ENCODE measurements around the gene AKAP6. TPM values are rescaled to one million over a fixed set of nuclear protein-coding genes. Genes with fewer than 3 reads are reported as not detected.

Gene AKAP6
- total and polyA plus RNA-seq, 2 experiments from 2014 or later: 0.38 to 0.42 TPM

GRCh38 chr14:32491416-32492016, 162.4 kb downstream of the AKAP6 start (continued):
- no peak for TF ChIP-seq ZNF462 (CRISPR knock-in tag; IDR thresholded peaks at IDR 0.05)

GRCh38 chr14:32492457-32492856, 163.4 kb downstream of the AKAP6 start:
- ATAC-seq: no peak
- Histone ChIP-seq H3K27ac (ENCODE audit: low read depth) (no peak overlapping the region), H3K79me2 (replicated peaks; ENCODE audit: insufficient read depth) (no peaks in the 10 kb centered on the region), H4K20me1 (replicated peaks; ENCODE audit: insufficient read depth) (no peaks in the 10 kb centered on the region), H2AFZ (no peak overlapping the region), H3K36me3 (ENCODE audit: insufficient read depth) (no peaks in the 10 kb centered on the region), H3K4me2 (no peak overlapping the region), H3F3A (replicated peaks; ENCODE audit: low read depth) (no peaks in the 10 kb centered on the region), H3K27me3 (ENCODE audit: insufficient read depth) (no peaks in the 10 kb centered on the region), H3K4me1 (ENCODE audit: insufficient read depth) (no peaks in the 10 kb centered on the region), H3K4me3 (no peak overlapping the region), H3K9me2 (ENCODE audit: insufficient read depth) (no peaks in the 10 kb centered on the region)
- Mint-ChIP-seq H3K27me3 (ENCODE audit: insufficient read depth, low read depth, poor library complexity) (peaks cover 5% of the 10 kb centered on the region), H3K4me1 (no peaks in the 10 kb centered on the region), H3K36me3 (ENCODE audit: low read depth) (no peaks in the 10 kb centered on the region), H3K9me3 (0 out of 3 replicates have a peak, but pooled peaks cover 2% of the 10 kb centered on the region), H3K27ac (no peak overlapping the region), H3K4me3 (no peak overlapping the region)
- DNase-seq (ENCODE audit: low spot score): no peak
- TF ChIP-seq CTCF (conservative IDR thresholded peaks at IDR 0.05; ENCODE audit: low read depth in 2 of 2): no peak
- no peak for TF ChIP-seq ETS1 (IDR thresholded peaks at IDR 0.05)
- TF ChIP-seq ZNF114 (CRISPR knock-in tag; IDR thresholded peaks at IDR 0.05): no peak
- TF ChIP-seq NANOG (IDR thresholded peaks at IDR 0.05; ENCODE audit: borderline replicate concordance): no peak
- TF ChIP-seq ZNF331 (CRISPR knock-in tag; IDR thresholded peaks at IDR 0.05; ENCODE audit: low read depth): no peak
- no peak for TF ChIP-seq EZH2phosphoT487 (IDR thresholded peaks at IDR 0.05; ENCODE audit: unreplicated experiment)
- no peak for TF ChIP-seq POLR2AphosphoS5 (IDR thresholded peaks at IDR 0.05; ENCODE audit: low read depth)
- no peak for TF ChIP-seq CREB1 (CRISPR knock-in tag; IDR thresholded peaks at IDR 0.05; ENCODE audit: low read depth)
- TF ChIP-seq JUNB (IDR thresholded peaks at IDR 0.05; ENCODE audit: unreplicated experiment): no peak
- no peak for TF ChIP-seq STAT1 (IDR thresholded peaks at IDR 0.05; ENCODE audit: unreplicated experiment)
- TF ChIP-seq REST (IDR thresholded peaks at IDR 0.05; ENCODE audit: unreplicated experiment): no peak

All from GM23338 (cell line).